ENCODE results near the gene CACNA1D.

Gene CACNA1D

DNA sequence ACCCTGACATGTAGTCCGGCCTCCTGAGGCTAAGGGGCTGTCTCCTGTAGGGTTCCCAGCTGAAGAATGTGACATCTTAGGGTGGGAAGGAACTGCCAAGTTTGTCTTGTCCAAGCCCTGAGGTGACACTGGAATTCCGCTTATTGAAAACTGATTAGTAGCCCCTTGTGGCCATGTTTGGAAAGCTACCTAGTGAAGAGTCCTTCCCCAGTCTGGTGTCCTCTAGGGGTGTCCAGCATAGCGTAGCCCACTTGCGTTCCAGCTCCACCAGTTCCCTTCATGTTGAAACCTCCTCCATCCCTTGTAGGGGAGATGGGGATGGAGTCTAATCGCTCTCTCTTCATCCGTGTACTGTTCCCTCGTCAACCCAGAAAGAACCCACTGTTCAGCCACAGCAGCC lies 272.3 kb downstream of the CACNA1D start:
- DNase-seq, result no peak

DNA sequence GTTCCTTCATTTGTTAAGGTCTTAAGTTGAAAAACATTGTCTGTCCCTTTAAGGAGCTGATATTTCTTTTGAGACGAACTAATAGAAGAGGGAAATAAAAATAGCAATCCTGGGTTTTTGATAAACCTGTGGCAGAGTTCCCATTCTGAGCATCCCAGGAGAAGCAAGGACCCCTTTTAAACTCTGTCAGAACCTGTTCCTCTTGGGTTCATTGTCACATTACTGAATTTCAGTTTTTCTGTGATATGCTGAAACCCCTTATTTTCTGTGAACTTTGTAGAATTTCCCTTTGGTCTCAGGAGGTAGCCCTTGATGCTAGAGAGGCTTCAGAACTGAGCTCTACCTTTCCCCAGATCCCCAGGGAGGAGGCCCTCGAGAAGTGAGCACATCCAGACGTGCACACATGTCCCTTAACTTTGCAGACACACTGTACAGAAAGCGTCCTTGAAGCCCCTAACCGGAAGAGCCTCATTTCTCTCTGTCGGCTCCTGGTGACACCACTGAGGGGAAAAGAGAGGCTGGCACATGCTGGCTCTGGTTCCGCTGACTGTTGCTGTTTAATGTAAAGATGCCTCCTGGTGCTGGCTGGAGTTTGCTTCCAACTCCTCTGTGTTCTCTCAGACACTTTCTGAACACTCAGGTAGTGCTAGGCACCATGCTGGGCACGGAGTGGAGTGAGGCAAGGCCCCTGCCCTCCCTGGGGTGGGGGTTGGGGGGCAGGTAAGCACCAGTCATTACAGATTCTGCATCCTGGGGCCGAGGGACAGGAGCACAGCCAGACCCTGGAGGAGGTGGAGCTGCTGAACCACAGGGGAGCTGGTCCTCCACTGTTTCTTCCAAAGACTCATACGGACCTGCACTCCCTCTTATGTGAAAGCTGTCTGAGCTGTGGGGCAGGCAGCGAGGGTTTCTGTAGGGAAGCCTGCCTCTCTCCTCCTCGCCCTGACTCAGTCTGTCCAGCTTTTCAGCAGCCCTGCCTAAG lies 274.4 kb downstream of the CACNA1D start:
- DNase-seq, result no peak

DNA sequence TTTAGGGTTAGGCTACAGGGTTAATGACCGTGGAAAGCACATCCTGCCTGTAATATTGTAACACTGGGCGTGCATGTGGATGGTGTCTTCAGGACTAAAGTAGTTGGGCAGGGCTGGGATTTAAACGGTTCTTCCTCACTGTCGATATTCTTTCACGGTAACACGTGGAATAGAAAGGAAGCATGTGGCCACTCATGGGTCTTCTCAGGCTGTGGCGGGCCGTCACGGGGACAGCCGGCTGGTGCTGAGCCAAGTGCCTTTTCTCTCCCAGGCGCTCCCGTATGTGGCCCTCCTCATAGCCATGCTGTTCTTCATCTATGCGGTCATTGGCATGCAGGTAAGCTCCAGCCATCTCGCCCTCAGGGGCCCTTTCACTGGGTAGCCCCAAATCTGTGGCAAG lies 278.2 kb downstream of the CACNA1D start:
- no peak for DNase-seq

DNA sequence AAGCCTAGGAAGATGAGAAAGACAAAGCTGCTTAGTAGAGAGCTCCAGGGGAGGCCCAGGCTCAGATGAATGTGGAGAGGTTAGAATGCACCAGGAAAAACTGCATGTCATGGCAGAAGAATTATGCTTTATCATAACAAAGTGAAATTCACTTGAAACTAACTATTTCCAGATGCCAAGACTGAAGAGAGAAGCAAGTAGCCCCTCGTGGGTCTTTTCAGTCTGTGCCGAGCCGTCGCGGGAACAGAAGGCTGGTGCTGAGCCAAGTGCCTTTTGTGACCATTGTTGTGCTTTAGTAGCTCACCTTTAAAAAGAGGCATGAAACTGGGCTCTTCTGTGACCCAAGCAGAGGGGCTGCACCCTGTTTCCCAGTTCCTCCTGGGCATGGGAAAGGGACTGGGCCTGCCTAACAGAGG lies 278.6 kb downstream of the CACNA1D start:
- DNase-seq, result no peak

DNA sequence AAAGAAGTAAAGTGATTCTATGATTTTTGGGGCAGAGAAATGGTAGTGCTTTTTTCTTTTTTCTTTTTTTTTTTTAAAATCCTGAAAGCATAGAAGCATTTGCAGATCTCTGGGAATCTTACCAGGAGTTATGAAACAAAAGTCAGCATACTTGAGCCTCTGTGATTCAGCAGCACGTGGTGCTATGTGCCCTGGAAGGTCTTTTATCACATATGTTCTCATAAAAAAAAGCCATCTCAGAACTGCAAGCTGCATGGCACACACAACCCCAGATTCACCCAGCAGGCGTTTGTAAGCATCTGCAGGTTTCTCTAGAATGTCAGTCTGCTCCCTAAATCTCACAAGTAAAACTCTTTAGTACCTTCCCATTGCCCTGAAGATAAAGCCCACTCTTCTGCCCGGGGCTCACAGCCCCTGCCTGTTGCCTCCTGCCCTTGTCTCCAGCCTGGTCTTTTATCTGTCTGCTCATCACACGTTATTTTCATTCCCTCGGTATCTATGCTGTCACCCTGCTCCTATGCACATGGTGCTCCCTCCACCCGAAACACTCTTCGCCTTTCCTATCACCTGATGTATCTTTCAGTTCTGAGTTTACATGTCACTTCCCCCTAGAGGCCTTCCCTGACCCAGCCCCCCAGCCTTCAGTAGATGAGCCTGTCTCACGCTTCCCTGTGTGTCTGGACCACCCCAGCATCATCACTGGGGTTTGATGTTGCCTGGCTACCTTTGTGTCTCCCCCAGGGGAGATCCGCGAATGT lies 279.4 kb downstream of the CACNA1D start:
- DNase-seq, result no peak

DNA sequence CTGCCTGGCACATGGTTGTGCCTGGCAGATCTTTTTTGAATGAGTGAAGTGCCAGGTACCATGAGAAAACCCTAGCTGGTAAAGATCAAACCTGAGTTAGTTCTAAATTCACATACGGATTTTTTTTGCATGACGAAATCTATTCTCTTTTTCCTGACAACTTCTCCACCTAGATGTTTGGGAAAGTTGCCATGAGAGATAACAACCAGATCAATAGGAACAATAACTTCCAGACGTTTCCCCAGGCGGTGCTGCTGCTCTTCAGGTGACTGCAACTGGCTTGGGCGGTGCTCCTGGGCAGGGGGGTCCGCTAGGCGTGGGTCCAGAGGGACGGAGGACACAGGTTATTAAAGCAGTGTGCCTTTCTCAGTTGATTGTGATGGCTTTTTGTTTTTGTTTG lies 280.0 kb downstream of the CACNA1D start:
- DNase-seq, result no peak

DNA sequence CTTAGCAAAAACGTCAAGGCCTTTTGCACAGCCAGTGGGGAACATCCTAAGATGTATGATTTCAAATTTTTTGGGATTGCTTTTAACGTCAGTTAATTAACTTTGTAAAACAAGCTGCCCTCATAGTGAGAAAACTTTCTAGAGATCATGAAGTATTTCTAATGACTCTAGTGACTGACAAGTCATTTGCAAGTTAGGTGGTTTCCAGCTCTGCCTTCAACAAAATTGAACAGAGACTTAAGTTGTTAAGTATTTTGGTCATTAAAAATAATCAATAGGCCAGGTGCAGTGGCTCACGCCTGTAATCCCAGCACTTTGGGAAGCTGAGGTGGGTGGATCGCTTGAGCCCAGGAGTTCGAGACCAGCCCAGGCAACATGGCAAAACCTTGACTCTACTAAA lies 280.6 kb downstream of the CACNA1D start:
- no peak for DNase-seq

DNA sequence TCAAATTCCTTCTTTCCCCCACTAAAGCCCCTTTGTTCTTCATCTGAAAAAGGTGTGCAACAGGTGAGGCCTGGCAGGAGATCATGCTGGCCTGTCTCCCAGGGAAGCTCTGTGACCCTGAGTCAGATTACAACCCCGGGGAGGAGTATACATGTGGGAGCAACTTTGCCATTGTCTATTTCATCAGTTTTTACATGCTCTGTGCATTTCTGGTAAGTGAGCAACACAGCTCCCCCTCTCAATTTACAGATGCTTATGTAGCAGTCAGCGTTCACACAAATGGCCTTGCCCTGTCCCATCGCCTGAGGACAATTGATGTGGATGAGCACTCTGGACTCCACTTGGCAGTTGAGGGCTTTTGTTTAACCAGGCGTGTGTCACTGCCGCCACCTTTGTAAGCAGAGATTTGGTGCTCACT lies 281.4 kb downstream of the CACNA1D start:
- DNase-seq, result no peak

DNA sequence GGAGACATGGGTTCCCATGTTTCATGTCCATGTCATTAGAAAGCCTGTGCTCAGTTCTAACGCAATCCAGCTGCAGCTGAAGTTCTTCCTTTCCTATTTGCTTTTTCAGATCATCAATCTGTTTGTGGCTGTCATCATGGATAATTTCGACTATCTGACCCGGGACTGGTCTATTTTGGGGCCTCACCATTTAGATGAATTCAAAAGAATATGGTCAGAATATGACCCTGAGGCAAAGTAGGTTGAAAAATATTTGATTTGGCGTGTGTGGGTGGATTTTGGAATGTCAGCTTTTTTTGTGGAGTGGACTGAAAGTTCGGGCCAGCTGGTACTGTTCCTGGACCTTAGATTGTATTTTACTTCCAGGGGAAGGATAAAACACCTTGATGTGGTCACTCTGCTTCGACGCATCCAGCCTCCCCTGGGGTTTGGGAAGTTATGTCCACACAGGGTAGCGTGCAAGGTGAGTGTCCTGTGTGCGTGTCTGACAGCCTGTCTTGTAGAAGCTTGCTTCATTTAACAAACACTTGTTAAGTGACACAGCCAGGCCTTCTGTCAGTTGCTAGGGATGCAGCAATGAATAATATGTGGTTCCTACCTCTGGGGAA lies 282.2 kb downstream of the CACNA1D start:
- DNase-seq, result no peak

DNA sequence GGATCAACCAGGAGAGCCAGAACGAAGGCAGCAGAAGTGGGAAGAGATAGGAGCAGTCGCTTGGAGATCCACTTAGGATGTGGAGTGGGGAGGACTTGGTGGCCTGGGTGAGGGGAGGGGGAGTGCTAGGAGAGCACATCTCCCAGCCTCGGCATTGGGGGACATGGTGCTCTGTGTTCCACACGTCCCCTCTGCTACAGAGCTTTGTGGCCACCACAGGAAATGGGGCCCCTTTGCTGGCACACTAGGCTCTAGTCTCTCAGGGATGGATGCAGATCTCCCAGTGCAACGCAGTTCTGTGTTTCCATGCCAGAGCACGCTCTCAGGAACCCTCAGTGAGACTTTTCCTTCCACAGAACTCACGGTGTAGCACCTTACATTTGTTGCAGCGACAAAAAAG lies 283.1 kb downstream of the CACNA1D start:
- DNase-seq, result no peak

DNA sequence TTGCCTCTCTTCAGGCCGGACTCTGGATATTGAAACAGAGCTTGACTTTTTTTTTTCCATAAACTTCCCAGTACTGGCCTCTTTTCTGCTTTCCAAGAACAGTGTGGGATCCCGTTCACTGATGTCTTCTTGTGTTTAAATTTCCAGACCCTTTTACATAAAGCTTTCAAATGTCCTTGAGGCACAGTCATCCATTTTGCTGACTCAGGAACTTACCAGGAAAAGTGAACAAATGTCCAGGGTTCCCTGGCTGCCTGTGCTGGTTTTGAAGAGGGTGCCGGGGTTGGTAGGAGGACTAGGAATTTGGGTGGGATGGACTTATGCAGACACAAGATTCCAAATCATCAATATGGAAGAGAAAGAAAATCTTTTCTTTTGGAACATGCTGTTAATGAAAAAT lies 283.7 kb downstream of the CACNA1D start:
- DNase-seq, result no peak

DNA sequence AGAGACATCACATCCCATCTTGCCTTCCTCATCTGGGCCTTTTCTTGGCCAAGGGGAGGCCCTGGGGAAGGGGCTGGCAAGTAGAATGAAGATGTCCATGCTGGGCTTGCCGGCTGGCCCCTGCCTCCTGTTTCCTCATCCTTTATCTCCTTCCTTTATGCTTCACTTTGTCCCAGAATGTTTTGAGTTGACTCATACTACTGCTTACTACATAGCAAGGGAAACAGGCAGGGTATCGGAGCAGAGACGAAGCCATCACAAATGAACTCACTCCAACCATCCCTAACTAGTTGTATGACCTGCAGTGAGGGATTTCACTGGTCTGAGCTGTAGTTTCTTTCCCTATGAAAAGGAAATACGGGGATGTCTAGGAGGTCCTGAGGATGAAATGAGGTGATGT lies 285.8 kb downstream of the CACNA1D start:
- DNase-seq, result no peak

DNA sequence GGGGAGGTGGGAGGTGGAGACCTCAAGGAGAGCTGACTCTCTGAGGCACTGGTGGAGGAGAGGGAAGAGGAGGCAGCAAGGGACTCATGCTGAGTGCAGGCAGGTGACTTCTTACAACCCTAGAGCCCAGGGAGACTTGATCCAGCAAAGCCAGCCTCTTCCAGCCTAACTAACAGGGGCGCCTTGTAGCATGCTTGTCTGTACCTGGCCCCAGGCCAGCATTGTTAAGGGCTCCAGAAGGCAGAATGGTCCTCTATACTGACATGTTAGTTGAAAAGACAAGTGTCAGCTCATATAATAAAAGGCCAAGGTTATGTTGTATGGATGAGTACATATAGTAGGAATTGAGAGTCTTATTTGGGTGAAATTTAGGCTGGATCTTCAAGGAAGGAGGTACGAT lies 286.4 kb downstream of the CACNA1D start:
- no peak for DNase-seq

DNA sequence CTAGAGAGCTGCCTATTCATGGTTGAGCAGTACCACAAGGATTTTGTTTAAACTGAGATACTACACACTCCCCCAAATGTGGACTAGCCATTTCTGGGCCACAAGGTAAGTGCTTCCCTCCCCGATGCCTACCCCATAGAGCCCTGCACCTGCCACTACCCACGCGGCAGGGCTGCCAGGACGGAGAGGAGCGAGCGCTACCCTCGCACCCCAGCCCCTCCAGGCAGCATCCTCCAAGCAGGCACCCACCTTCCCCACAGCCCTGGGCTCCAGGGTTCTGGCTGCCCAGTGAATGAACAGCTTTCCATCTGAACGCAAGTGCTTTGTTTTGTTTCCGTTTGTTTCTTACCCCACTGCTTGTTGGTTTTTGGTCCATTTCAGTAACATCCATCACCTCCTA lies 292.6 kb downstream of the CACNA1D start:
- no peak for DNase-seq

DNA sequence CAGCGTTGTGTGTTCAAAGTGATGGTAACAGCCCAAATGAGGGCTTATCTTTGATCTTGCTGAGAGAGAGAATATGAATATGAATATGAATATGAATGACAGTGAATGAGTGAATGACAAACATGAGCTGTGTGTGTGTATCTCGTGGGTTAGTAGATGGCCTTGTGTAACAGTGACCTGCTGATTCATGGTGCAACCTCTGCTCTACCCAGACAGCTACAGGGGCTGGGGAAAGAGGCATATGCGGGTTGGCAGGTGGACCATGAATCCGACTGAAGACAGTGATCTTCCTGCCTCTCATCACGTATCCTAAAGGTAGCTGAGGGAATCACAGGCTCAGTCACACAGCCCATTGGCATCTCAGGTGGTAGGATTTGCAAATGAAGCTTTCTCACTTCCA lies 293.6 kb downstream of the CACNA1D start:
- DNase-seq, result no peak

DNA sequence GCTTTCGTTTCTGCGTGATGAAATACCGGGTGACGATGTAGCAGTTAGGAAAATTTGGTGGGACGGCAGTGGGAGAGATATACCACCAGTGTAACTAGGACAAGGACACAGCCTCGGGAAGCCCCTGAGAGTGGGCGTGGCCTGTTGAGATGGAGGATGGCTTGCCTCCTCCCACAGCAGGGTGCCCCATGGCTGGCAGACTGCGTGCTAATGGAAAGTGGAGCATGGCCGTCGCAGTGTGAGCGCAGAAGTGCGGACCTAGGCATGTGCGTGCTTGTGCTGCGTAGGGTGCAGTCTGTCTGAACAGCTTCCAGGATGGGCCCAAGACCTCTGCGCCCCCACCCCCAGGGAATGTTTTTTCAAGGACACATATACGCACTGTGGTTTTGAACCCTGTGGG lies 295.0 kb downstream of the CACNA1D start:
- DNase-seq, result no peak

DNA sequence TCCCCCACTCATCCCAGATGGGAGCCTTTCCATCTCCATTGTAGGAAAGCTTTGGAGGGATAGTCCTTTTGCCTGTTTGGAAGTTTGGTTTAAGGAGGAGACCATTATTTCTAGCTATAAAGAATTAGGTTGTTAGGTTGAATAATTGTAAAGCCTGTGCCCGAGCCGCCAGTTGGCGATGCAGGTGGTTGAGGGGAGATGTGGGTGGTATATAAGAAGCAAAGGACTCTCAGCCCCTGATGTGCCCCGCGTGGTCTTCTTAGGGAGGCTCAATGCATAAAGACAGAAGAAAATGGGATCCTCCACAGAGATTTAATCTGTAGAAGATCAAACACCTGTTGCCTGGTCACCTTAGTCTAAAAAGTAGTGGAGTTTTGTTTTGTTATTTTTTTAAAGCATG lies 296.1 kb downstream of the CACNA1D start:
- DNase-seq, result no peak

DNA sequence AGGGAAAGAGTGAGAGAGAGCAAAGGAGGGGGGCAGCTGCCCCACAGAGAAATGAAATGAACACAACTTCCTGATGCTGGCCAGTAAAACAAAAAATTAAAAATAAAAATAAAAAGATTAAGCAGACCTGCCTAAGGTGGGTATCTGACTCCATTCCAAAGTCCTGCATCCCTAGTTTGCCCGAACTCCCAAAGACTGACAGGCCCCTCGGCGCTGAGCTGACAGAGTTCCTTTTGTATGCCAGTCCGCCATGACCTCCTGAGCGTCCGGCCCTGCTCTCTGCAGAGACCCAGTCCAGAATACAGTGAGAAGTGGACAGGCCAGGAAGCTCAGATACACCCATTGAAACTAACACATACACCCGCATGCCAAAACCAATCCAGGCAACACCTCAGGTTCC lies 296.9 kb downstream of the CACNA1D start:
- DNase-seq, result no peak

DNA sequence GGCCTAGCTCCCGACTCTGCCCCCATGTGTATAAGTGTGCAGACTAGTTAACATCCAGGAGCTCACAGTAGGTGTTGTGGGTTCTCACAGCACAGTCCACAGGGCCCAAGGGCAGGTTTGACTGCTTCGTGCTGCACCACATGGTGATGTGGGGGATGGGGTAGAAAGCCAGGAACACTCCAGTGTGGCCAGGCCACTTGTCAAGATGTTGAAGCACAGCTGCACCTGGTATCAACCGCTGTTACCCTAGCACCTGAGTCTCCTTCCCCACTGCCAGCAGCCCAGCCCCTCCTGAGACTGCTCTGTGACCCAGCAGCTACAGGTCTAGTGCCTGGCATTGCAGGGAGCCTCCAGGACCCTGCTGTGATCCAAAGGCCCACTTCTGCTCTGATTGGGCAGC lies 298.5 kb downstream of the CACNA1D start:
- no peak for DNase-seq

DNA sequence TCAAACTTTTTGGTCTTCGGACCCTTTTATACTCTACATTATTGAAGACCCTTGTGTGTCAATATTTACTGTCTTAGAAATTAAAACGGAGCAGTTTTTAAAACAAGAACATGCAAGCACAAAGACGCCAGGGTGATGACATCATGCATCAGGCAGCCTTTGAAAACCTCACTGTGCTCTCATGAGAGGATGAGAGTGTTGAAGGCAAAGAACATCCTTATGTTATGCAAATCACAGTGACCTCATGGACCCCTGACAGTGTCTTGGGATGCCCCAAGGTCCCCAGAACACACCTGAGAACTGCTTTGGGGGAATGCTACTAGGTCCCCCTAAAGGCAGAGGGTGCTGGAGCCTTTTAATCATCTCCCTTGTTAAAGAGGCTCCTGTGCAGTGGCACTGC lies 300.2 kb downstream of the CACNA1D start:
- no peak for DNase-seq

DNA sequence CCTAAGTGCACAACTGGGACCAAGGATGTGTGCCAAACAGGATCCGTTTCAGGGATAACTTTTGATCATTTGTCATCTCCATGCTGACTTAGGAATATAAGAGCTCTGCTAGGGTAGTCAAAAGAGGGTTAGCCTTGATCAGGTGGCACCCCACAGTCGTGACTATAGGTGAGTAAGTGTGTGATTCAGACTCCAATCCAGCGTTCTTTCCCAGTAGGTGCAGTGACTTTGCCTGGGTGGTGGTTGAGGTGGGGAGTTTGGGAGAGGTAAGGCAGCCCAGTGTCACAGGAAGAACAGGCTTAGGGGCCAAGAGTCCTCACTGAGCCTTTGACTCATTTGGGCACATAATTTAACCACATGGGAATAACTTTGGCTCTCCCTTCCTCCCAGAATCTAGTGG lies 300.8 kb downstream of the CACNA1D start:
- no peak for DNase-seq

DNA sequence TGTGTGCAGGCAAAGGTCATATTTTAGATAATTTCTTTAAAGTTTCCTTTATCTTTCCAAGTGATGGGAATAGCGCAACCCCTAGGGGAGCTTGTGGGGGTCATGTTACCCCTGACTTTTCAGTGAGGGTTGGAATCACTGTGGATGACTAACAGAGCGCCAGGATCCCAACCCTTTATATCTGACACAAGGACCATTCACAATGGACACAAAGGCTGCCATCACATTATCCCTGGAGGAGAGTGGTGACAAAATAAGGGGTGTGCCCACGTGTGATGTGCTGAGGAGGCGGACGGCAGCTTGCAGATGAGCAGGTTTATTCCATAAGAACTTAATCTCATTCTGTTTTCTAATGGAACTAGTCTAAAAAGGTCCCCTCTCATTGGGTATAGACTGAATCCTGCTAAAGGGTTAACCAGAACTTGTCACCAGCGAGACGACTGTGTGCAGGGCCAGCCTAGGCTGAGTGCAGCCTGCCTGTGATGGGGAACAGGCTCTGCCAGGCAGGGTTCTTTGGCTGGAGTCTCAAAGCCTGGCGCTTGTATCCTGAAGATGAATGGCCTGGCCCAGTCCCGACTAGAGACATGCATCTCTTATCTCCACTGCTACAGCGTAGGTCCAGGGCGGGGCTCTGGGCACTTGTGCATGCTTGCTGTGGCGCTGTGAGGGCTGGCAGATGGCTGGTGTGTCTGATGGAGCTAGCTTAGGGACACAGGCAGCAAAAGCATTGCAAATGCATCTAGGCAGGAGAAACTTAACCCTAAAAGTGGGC lies 301.6 kb downstream of the CACNA1D start:
- no peak for DNase-seq

DNA sequence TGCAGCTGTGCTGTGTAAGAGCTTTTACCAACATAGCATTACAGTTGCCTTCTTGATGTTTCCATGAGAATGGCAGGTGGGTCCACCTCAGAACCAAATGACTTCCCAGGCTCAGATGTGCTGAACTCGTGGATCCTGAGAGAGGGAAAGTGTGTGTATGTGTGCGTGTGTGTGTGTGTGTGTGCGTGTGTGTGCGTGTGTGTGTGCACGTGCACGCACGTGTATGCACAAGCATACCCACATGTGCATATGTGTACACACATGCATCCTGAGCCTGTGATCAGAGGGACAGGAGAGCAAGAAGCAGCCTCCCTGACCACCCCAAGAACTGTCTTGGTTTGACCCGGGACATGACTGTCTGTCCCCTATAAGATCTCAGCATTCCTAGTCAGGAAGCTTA lies 303.7 kb downstream of the CACNA1D start:
- DNase-seq, result no peak
